ENCODE measurements around the gene FOXP3.

The FOXP3 gene

GRCh38 chrX:49251325-49251724 is 13.2 kb downstream of the FOXP3 start:
- no peaks in the 10 kb centered on the region for H3K9me3 Mint-ChIP-seq
- DNase-seq: no peak
- no peak for ATAC-seq (replicated peaks)
- H3K36me3 Mint-ChIP-seq (ENCODE audit: insufficient read depth): peaks cover 6% of the 10 kb centered on the region
- H3K4me1 Mint-ChIP-seq (ENCODE audit: low read depth in 2 of 2): peaks cover 0 to 9% of the 10 kb centered on the region in 2 donors
- H3K27me3 Mint-ChIP-seq: no peaks in the 10 kb centered on the region
- H3K27ac Mint-ChIP-seq: peak overlapping the region in 1 of 2 donors; percentile 84
- no peak overlapping the region for H3K4me3 Mint-ChIP-seq

DNA sequence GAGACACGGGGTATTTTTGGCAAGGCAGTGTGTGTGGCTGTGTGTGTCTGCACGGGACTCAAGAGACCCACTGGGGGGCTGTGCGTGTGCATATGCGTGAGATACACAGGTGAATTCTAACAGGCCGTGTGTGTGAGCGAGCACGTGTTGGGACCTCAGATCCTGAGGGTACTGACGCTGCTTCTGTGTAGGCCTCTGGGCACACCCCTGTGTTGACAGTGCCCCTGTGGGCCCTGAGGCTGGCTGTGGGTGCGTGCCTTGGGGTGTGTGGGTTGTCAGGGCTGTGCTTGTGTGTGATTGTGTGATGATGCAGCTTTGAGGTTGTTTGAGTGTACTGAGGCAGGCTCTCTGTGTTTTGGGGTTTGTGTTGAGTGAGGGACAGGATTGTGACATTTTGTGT is 13.9 kb downstream of the FOXP3 start:
- Mint-ChIP-seq H3K27me3 (no peaks in the 10 kb centered on the region), H3K9me3 (no peaks in the 10 kb centered on the region), H3K27ac (peak overlapping the region; percentile 84 to 87), H3K36me3 (ENCODE audit: insufficient read depth) (peaks cover 11% of the 10 kb centered on the region), H3K4me1 (ENCODE audit: low read depth in 2 of 2) (peaks cover 0 to 9% of the 10 kb centered on the region in 2 donors), H3K4me3 (no peak overlapping the region)
- DNase-seq (no peak), ATAC-seq (replicated peaks) (no peak)

GRCh38 chrX:49250066-49250465 is 14.4 kb downstream of the FOXP3 start:
- Mint-ChIP-seq H3K4me1 (ENCODE audit: low read depth in 2 of 2) (peaks cover 0 to 9% of the 10 kb centered on the region in 2 donors), H3K27ac (peak overlapping the region; percentile 84 to 87), H3K9me3 (no peaks in the 10 kb centered on the region), H3K27me3 (no peaks in the 10 kb centered on the region), H3K36me3 (ENCODE audit: insufficient read depth) (peaks cover 14% of the 10 kb centered on the region), H3K4me3 (no peak overlapping the region)
- ATAC-seq (replicated peaks): no peak
- no peak for DNase-seq

GRCh38 chrX:49249616-49250015 is 14.9 kb downstream of the FOXP3 start:
- Mint-ChIP-seq H3K36me3 (ENCODE audit: insufficient read depth) (peaks cover 19% of the 10 kb centered on the region), H3K27ac (peak overlapping the region in 1 of 2 donors; percentile 84), H3K4me1 (ENCODE audit: low read depth in 2 of 2) (peaks cover 0 to 9% of the 10 kb centered on the region in 2 donors), H3K4me3 (no peak overlapping the region), H3K9me3 (no peaks in the 10 kb centered on the region), H3K27me3 (no peaks in the 10 kb centered on the region)
- DNase-seq (no peak), ATAC-seq (replicated peaks) (no peak)

- H3K4me1 Mint-ChIP-seq (ENCODE audit: low read depth in 2 of 2): peaks cover 2 to 9% of the 10 kb centered on the region in 2 donors
- DNase-seq (no peak), ATAC-seq (replicated peaks) (no peak)
- H3K4me3 Mint-ChIP-seq: peak overlapping the region in 1 of 2 donors; percentile 37
- H3K36me3 Mint-ChIP-seq (ENCODE audit: insufficient read depth): peaks cover 24% of the 10 kb centered on the region
- H3K27me3 Mint-ChIP-seq: no peaks in the 10 kb centered on the region
- H3K9me3 Mint-ChIP-seq: no peaks in the 10 kb centered on the region
- H3K27ac Mint-ChIP-seq: no peak overlapping the region
Measured at GRCh38 chrX:49249071-49249470, 15.4 kb downstream of the FOXP3 start.

DNA sequence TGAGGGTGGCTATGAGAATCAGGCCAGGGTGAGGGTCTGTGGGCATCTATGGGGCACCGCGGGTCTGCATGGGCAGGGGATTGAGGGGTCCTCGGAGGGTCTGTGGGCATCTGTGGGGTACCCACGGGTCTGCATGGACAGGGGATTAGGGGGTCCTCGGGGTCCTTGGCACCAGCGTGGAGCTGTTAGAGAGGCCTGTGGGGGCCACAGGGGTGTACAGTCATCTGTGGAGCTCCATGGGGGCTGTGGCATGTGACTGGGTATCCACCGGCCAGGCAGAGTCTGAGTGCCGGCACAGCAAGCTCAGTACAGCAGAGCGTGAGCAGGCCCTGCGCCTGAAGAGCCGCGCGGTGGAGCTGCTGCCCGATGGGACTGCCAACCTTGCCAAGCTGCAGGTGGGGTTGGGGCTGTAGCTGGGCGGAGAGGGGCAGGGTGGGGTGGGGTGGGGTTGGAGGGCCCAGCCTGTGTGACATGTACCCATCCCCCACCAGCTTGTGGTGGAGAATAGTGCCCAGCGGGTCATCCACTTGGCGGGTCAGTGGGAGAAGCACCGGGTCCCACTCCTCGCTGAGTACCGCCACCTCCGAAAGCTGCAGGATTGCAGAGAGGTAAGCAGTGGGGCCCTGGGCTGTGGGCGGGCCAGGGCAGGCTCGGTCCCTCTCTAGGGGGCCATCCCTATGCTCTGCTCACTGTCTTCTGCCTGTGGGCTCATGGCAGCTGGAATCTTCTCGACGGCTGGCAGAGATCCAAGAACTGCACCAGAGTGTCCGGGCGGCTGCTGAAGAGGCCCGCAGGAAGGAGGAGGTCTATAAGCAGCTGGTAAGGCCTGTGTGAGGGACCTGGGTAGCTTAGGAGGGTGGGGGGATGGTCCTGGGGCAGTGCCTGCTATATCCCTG is 16.3 kb downstream of the FOXP3 start:
- no peaks in the 10 kb centered on the region for H3K27me3 Mint-ChIP-seq
- no peak overlapping the region for H3K4me3 Mint-ChIP-seq
- no peaks in the 10 kb centered on the region for H3K9me3 Mint-ChIP-seq
- ATAC-seq (replicated peaks): no peak
- peak overlapping the region in 1 of 2 donors; percentile 79 for H3K27ac Mint-ChIP-seq
- peaks cover 4 to 9% of the 10 kb centered on the region in 2 donors for H3K4me1 Mint-ChIP-seq (ENCODE audit: low read depth in 2 of 2)
- DNase-seq: no peak
- H3K36me3 Mint-ChIP-seq (ENCODE audit: insufficient read depth): peaks cover 30% of the 10 kb centered on the region

GRCh38 chrX:49247346-49247745 is 17.2 kb downstream of the FOXP3 start:
- H3K4me3 Mint-ChIP-seq: no peak overlapping the region
- ATAC-seq (replicated peaks): no peak
- peak overlapping the region in 1 of 2 donors; percentile 79 for H3K27ac Mint-ChIP-seq
- no peaks in the 10 kb centered on the region for H3K27me3 Mint-ChIP-seq
- DNase-seq: no peak
- peaks cover 4 to 9% of the 10 kb centered on the region in 2 donors for H3K4me1 Mint-ChIP-seq (ENCODE audit: low read depth in 2 of 2)
- H3K9me3 Mint-ChIP-seq: no peaks in the 10 kb centered on the region
- peaks cover 36% of the 10 kb centered on the region for H3K36me3 Mint-ChIP-seq (ENCODE audit: insufficient read depth)

- H3K4me1 Mint-ChIP-seq (ENCODE audit: low read depth in 2 of 2): peaks cover 4 to 7% of the 10 kb centered on the region in 2 donors
- DNase-seq: no peak
- H3K36me3 Mint-ChIP-seq (ENCODE audit: insufficient read depth): peaks cover 41% of the 10 kb centered on the region
- no peak overlapping the region for H3K27ac Mint-ChIP-seq
- H3K4me3 Mint-ChIP-seq: no peak overlapping the region
- no peak for ATAC-seq (replicated peaks)
- H3K9me3 Mint-ChIP-seq: no peaks in the 10 kb centered on the region
- H3K27me3 Mint-ChIP-seq: no peaks in the 10 kb centered on the region
Measured at GRCh38 chrX:49246541-49246940, 18.0 kb downstream of the FOXP3 start.

GRCh38 chrX:49244207-49244606 is 20.3 kb downstream of the FOXP3 start:
- Mint-ChIP-seq H3K36me3 (ENCODE audit: insufficient read depth) (peaks cover 56% of the 10 kb centered on the region), H3K27me3 (no peaks in the 10 kb centered on the region), H3K27ac (peak overlapping the region in 1 of 2 donors; percentile 10)

GRCh38 chrX:49243166-49243565 is 21.3 kb downstream of the FOXP3 start:
- DNase-seq (no peak), ATAC-seq (replicated peaks) (no peak)
- H3K4me1 Mint-ChIP-seq (ENCODE audit: low read depth in 2 of 2): peaks cover 1 to 13% of the 10 kb centered on the region in 2 donors
- H3K36me3 Mint-ChIP-seq (ENCODE audit: insufficient read depth): peaks cover 56% of the 10 kb centered on the region
- H3K9me3 Mint-ChIP-seq: no peaks in the 10 kb centered on the region
- H3K4me3 Mint-ChIP-seq: no peak overlapping the region
- H3K27me3 Mint-ChIP-seq: no peaks in the 10 kb centered on the region
- no peak overlapping the region for H3K27ac Mint-ChIP-seq

More at GRCh38 chrX:49244207-49244606, 20.3 kb downstream of the FOXP3 start:
- ATAC-seq (replicated peaks): no peak
- no peak for DNase-seq
- peaks cover 1 to 12% of the 10 kb centered on the region in 2 donors for H3K4me1 Mint-ChIP-seq (ENCODE audit: low read depth in 2 of 2)
- H3K4me3 Mint-ChIP-seq: no peak overlapping the region
- H3K9me3 Mint-ChIP-seq: no peaks in the 10 kb centered on the region

GRCh38 chrX:49242545-49243066 is 21.9 kb downstream of the FOXP3 start:
- peaks cover 54% of the 10 kb centered on the region for H3K36me3 Mint-ChIP-seq (ENCODE audit: insufficient read depth)
- no peak overlapping the region for H3K27ac Mint-ChIP-seq
- no peaks in the 10 kb centered on the region for H3K27me3 Mint-ChIP-seq
- H3K4me1 Mint-ChIP-seq (ENCODE audit: low read depth in 2 of 2): peaks cover 1 to 13% of the 10 kb centered on the region in 2 donors
- DNase-seq: no peak
- ATAC-seq (replicated peaks): no peak
- H3K9me3 Mint-ChIP-seq: no peaks in the 10 kb centered on the region
- no peak overlapping the region for H3K4me3 Mint-ChIP-seq

- peaks cover 17 to 18% of the 10 kb centered on the region in 2 donors for H3K4me1 Mint-ChIP-seq (ENCODE audit: low read depth in 2 of 2)
- DNase-seq (no peak), ATAC-seq (replicated peaks) (no peak)
- H3K27me3 Mint-ChIP-seq: no peaks in the 10 kb centered on the region
- H3K36me3 Mint-ChIP-seq (ENCODE audit: insufficient read depth): peaks cover 46% of the 10 kb centered on the region
- H3K27ac Mint-ChIP-seq: no peak overlapping the region
- no peak overlapping the region for H3K4me3 Mint-ChIP-seq
- H3K9me3 Mint-ChIP-seq: no peaks in the 10 kb centered on the region
Measured at GRCh38 chrX:49238735-49239134, 25.8 kb downstream of the FOXP3 start.

DNA sequence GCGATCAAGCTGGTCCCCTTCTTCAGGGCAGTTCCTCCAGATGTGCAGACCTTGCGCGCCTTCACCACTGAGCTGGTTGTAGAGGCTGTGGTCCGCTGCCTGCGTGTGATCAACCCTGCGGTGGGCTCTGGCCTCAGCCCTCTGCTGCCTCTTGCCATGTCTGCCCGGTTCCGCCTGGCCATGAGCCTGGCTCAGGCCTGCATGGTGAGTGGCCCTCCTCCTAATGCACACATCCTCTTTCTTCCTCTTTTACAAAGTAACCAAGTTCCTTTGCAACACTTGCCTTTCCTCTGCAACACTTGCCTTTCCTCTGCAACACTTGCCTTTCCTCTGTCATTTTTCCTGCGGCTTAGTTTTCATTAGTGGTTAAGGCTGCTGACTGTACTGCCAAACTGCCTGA is 27.4 kb downstream of the FOXP3 start:
- Mint-ChIP-seq H3K36me3 (ENCODE audit: insufficient read depth) (peaks cover 35% of the 10 kb centered on the region), H3K9me3 (no peaks in the 10 kb centered on the region), H3K4me3 (peak overlapping the region; percentile 80 to 85), H3K27ac (peak overlapping the region; percentile 72 to 91), H3K27me3 (no peaks in the 10 kb centered on the region), H3K4me1 (ENCODE audit: low read depth in 2 of 2) (peaks cover 17 to 18% of the 10 kb centered on the region in 2 donors)
- ATAC-seq (replicated peaks) (peak; percentile 10), DNase-seq (no peak)
